Keratinocyte (primary cell): ENCODE measurements around the gene SLC6A9. TPM values are rescaled to one million over a fixed set of nuclear protein-coding genes. Genes with fewer than 3 reads are reported as not detected.

ENCODE experiments used
- DNase-seq: peaks from one replicate; pipeline ENCODE4 v3.0.0-alpha.2; 2011; ENCODE audit warnings: low read depth, missing footprints, low spot score
- FAIRE-seq: peaks from 2 replicates; lab custom pipeline; 2011; peaks lifted over from hg19 to GRCh38; lab: Jason Lieb, UNC
- H2AFZ ChIP-seq: 2 replicates; pipeline ENCODE4 v1.6.0; 2012; ENCODE audit warnings: low read length, control low read depth, inconsistent platforms; ENCODE audit not compliant: control insufficient read depth
- H3K27ac ChIP-seq: 2 replicates; pipeline ENCODE4 v1.5.1; 2011; ENCODE audit warnings: low read length; ENCODE audit not compliant: control insufficient read depth, insufficient read depth
- H3K27me3 ChIP-seq: 3 replicates; pipeline ENCODE4 v1.6.0; 2011; ENCODE audit warnings: low read length; ENCODE audit not compliant: control insufficient read depth, insufficient read depth; ENCODE audit errors: extremely low read depth
- H3K36me3 ChIP-seq, 2 experiments: 2 replicates in 1 of 2; 3 replicates in 1 of 2; pipeline ENCODE4 v1.5.1; 2011; ENCODE audit warnings: low read length in 2 of 2, mild to moderate bottlenecking in 1 of 2; ENCODE audit not compliant: control insufficient read depth in 2 of 2, insufficient read depth in 2 of 2; ENCODE audit errors: extremely low read depth in 1 of 2
- H3K4me1 ChIP-seq: 3 replicates; pipeline ENCODE4 v1.5.1; 2011; ENCODE audit warnings: low read length; ENCODE audit not compliant: control insufficient read depth, insufficient read depth; ENCODE audit errors: extremely low read depth
- H3K4me2 ChIP-seq: 3 replicates; pipeline ENCODE4 v1.6.0; 2011; ENCODE audit warnings: low read depth, low read length; ENCODE audit not compliant: control insufficient read depth, insufficient read depth; ENCODE audit errors: extremely low read depth
- H3K4me3 ChIP-seq, 3 experiments: fragments of 200-600 bp in 1 of 3; sonication (generic) in 1 of 3; 2 replicates in 2 of 3; 3 replicates in 1 of 3; pipeline ENCODE4 v1.5.1; 2011 to 2016; ENCODE audit warnings: low read length in 3 of 3, mild to moderate bottlenecking in 3 of 3, control low read depth in 2 of 3, inconsistent platforms in 1 of 3, low read depth in 1 of 3, mixed read lengths in 1 of 3, mixed run types in 1 of 3, moderate library complexity in 1 of 3; ENCODE audit not compliant: control insufficient read depth in 2 of 3, insufficient read depth in 2 of 3; ENCODE audit errors: extremely low read depth in 1 of 3
- H3K79me2 ChIP-seq: 2 replicates; pipeline ENCODE4 v1.6.0; 2012; ENCODE audit warnings: low read length; ENCODE audit not compliant: control insufficient read depth, insufficient read depth
- H3K9ac ChIP-seq: 3 replicates; pipeline ENCODE4 v1.6.0; 2011; ENCODE audit warnings: low read length; ENCODE audit not compliant: control insufficient read depth, insufficient read depth; ENCODE audit errors: extremely low read depth
- H3K9me1 ChIP-seq: 3 replicates; pipeline ENCODE4 v1.6.0; 2011; ENCODE audit warnings: low read length; ENCODE audit not compliant: control insufficient read depth, insufficient read depth; ENCODE audit errors: extremely low read depth
- H3K9me3 ChIP-seq: 2 replicates; pipeline ENCODE4 v1.5.1; 2012; ENCODE audit warnings: low read depth, low read length; ENCODE audit not compliant: control insufficient read depth
- H4K20me1 ChIP-seq: 3 replicates; pipeline ENCODE4 v1.6.0; 2011; ENCODE audit warnings: low read length; ENCODE audit not compliant: control insufficient read depth, insufficient read depth; ENCODE audit errors: extremely low read depth
- CTCF ChIP-seq, 3 experiments: IDR thresholded peaks in 1 of 3; conservative IDR thresholded peaks in 1 of 3; optimal IDR thresholded peaks in 1 of 3; 2 replicates in 2 of 3; 3 replicates in 1 of 3; pipeline versions ENCODE3 to v1.5.1; 2011; ENCODE audit warnings: low read length in 3 of 3, mild to moderate bottlenecking in 3 of 3, moderate library complexity in 2 of 3, control low read depth in 1 of 3, inconsistent platforms in 1 of 3; ENCODE audit not compliant: insufficient read depth in 2 of 3; ENCODE audit errors: extremely low read depth in 1 of 3
- EZH2 ChIP-seq: IDR thresholded peaks from one replicate; pipeline ENCODE4 v1.6.1; 2012; ENCODE audit warnings: inconsistent platforms, mild to moderate bottlenecking, low read length, moderate library complexity
- dilution Hi-C: fragments of 300-500 bp; cut with MboI; formaldehyde crosslinking; loops from one replicate; pipeline ENCODE4 v1.7.0; 2020; ENCODE audit warnings: low sequenced_read_pairs; ENCODE audit not compliant: extremely low pct_ligation_motif_present
- polyA plus RNA-seq, 5 experiments: library from polyadenylated mRNA; depleted of rRNA in 3 of 5; stranded (reverse) in 3 of 5; stranded (forward) in 1 of 5; unstranded in 1 of 5; fragments of >200 nt; gene quantifications; 1 replicate in 1 of 5; 2 replicates in 3 of 5; 3 replicates in 1 of 5; pipeline versions ENCODE4 v1.2.1 to v1.2.3, GENCODE V29; 2011 to 2012; ENCODE audit warnings: missing spikeins in 2 of 5, low read depth in 1 of 5, low replicate concordance in 1 of 5

SLC6A9 gene
- polyA plus RNA-seq, 1 donor (not counting 4 experiments of a cell fraction or from before 2014, with no cell fraction given), result 5.3 TPM

- DNase-seq, result no peak
- H3K4me1 ChIP-seq, result no peaks in the 10 kb centered on the region
- no peaks in the 10 kb centered on the region for H3K79me2 ChIP-seq
- H3K27me3 ChIP-seq, result no peaks in the 10 kb centered on the region
- H4K20me1 ChIP-seq, result peaks cover 3% of the 10 kb centered on the region
- H3K9me3 ChIP-seq, result no peaks in the 10 kb centered on the region
- no peak overlapping the region for H3K27ac ChIP-seq
- H2AFZ ChIP-seq, result no peak overlapping the region
- H3K9ac ChIP-seq, result no peak overlapping the region
- H3K4me3 ChIP-seq, result no peak overlapping the region
- no peaks in the 10 kb centered on the region for H3K9me1 ChIP-seq
- TF ChIP-seq CTCF (optimal IDR thresholded peaks at IDR 0.05 in 1 of 3, IDR thresholded peaks at IDR 0.05 in 1 of 3, conservative IDR thresholded peaks at IDR 0.05 in 1 of 3; ENCODE audit: extremely low read depth in 1 of 3, insufficient read depth in 2 of 3, low read length in 3 of 3) (peak in 1 of 3 experiments; percentile 28), EZH2 (no peak)
- FAIRE-seq, result no peak
- H3K4me2 ChIP-seq, result no peak overlapping the region
- peaks cover 0 to 7% of the 10 kb centered on the region in 2 experiments for H3K36me3 ChIP-seq
- dilution Hi-C loops, result no loop called here
Measured at GRCh38 chr1:44010935-44011471, 20.3 kb downstream of the SLC6A9 start.

- no peak overlapping the region for H3K4me2 ChIP-seq
- H3K27me3 ChIP-seq, result no peaks in the 10 kb centered on the region
- no peak for TF ChIP-seq CTCF (optimal IDR thresholded peaks at IDR 0.05 in 1 of 3, IDR thresholded peaks at IDR 0.05 in 1 of 3, conservative IDR thresholded peaks at IDR 0.05 in 1 of 3; ENCODE audit: extremely low read depth in 1 of 3, insufficient read depth in 2 of 3, low read length in 3 of 3)
- TF ChIP-seq EZH2, result no peak
- H2AFZ ChIP-seq, result no peak overlapping the region
- no peak overlapping the region for H3K27ac ChIP-seq
- H4K20me1 ChIP-seq, result no peaks in the 10 kb centered on the region
- no peak overlapping the region for H3K9ac ChIP-seq
- peaks cover 0 to 7% of the 10 kb centered on the region in 2 experiments for H3K36me3 ChIP-seq
- FAIRE-seq (no peak), DNase-seq (no peak)
- H3K9me3 ChIP-seq, result no peaks in the 10 kb centered on the region
- H3K9me1 ChIP-seq, result no peaks in the 10 kb centered on the region
- H3K79me2 ChIP-seq, result no peaks in the 10 kb centered on the region
- H3K4me3 ChIP-seq, result no peak overlapping the region
- dilution Hi-C loops, result no loop called here
- H3K4me1 ChIP-seq, result no peaks in the 10 kb centered on the region
Measured at GRCh38 chr1:44008259-44008658, 23.0 kb downstream of the SLC6A9 start.
